ENCODE measurements around the gene SMYD2. TPM values are rescaled to one million over a fixed set of nuclear protein-coding genes. Genes with fewer than 3 reads are reported as not detected.

The SMYD2 gene
- total and polyA plus RNA-seq, 2 experiments from 2014 or later = 3.6 to 5.9 TPM

DNA sequence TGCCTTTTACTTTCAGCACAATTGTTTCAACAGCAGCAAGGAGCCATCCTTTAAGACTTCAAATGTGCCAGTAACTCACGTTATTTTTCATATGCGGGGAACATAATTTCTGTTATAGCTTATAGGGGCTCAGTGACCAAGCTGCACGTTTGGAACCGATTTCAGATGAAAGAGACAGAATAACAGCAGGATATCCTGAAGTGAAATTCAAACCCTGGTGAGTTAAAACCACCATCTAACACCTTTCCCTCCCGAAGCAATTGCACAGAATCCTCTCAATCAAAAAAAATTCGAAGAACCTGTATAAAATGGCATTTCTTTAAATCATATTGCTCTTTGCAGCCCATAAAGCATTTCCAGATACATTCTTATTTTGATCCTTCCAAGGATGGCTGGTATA is 6.9 kb downstream of the SMYD2 start:
- TF ChIP-seq, protein P1, sequence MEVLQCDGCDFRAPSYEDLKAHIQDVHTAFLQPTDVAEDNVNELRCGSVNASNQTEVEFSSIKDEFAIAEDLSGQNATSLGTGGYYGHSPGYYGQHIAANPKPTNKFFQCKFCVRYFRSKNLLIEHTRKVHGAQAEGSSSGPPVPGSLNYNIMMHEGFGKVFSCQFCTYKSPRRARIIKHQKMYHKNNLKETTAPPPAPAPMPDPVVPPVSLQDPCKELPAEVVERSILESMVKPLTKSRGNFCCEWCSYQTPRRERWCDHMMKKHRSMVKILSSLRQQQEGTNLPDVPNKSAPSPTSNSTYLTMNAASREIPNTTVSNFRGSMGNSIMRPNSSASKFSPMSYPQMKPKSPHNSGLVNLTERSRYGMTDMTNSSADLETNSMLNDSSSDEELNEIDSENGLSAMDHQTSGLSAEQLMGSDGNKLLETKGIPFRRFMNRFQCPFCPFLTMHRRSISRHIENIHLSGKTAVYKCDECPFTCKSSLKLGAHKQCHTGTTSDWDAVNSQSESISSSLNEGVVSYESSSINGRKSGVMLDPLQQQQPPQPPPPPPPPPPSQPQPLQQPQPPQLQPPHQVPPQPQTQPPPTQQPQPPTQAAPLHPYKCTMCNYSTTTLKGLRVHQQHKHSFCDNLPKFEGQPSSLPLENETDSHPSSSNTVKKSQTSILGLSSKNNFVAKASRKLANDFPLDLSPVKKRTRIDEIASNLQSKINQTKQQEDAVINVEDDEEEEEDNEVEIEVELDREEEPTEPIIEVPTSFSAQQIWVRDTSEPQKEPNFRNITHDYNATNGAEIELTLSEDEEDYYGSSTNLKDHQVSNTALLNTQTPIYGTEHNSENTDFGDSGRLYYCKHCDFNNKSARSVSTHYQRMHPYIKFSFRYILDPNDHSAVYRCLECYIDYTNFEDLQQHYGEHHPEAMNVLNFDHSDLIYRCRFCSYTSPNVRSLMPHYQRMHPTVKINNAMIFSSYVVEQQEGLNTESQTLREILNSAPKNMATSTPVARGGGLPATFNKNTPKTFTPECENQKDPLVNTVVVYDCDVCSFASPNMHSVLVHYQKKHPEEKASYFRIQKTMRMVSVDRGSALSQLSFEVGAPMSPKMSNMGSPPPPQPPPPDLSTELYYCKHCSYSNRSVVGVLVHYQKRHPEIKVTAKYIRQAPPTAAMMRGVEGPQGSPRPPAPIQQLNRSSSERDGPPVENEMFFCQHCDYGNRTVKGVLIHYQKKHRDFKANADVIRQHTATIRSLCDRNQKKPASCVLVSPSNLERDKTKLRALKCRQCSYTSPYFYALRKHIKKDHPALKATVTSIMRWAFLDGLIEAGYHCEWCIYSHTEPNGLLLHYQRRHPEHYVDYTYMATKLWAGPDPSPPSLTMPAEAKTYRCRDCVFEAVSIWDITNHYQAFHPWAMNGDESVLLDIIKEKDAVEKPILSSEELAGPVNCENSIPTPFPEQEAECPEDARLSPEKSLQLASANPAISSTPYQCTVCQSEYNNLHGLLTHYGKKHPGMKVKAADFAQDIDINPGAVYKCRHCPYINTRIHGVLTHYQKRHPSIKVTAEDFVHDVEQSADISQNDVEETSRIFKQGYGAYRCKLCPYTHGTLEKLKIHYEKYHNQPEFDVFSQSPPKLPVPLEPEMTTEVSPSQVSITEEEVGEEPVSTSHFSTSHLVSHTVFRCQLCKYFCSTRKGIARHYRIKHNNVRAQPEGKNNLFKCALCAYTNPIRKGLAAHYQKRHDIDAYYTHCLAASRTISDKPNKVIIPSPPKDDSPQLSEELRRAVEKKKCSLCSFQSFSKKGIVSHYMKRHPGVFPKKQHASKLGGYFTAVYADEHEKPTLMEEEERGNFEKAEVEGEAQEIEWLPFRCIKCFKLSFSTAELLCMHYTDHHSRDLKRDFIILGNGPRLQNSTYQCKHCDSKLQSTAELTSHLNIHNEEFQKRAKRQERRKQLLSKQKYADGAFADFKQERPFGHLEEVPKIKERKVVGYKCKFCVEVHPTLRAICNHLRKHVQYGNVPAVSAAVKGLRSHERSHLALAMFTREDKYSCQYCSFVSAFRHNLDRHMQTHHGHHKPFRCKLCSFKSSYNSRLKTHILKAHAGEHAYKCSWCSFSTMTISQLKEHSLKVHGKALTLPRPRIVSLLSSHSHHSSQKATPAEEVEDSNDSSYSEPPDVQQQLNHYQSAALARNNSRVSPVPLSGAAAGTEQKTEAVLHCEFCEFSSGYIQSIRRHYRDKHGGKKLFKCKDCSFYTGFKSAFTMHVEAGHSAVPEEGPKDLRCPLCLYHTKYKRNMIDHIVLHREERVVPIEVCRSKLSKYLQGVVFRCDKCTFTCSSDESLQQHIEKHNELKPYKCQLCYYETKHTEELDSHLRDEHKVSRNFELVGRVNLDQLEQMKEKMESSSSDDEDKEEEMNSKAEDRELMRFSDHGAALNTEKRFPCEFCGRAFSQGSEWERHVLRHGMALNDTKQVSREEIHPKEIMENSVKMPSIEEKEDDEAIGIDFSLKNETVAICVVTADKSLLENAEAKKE (CRISPR knock-in tag; IDR thresholded peaks at IDR 0.05) = no peak
- TF ChIP-seq JUNB (IDR thresholded peaks at IDR 0.05; ENCODE audit: unreplicated experiment) (no peak), POLR2AphosphoS5 (IDR thresholded peaks at IDR 0.05; ENCODE audit: low read depth) (no peak), EZH2 (IDR thresholded peaks at IDR 0.05; ENCODE audit: low read depth, unreplicated experiment) (no peak), ZNF331 (CRISPR knock-in tag; IDR thresholded peaks at IDR 0.05; ENCODE audit: low read depth) (no peak), STAT1 (IDR thresholded peaks at IDR 0.05; ENCODE audit: unreplicated experiment) (no peak), EZH2phosphoT487 (IDR thresholded peaks at IDR 0.05; ENCODE audit: unreplicated experiment) (no peak), NANOG (IDR thresholded peaks at IDR 0.05; ENCODE audit: borderline replicate concordance) (no peak)
- TF ChIP-seq, protein P2, sequence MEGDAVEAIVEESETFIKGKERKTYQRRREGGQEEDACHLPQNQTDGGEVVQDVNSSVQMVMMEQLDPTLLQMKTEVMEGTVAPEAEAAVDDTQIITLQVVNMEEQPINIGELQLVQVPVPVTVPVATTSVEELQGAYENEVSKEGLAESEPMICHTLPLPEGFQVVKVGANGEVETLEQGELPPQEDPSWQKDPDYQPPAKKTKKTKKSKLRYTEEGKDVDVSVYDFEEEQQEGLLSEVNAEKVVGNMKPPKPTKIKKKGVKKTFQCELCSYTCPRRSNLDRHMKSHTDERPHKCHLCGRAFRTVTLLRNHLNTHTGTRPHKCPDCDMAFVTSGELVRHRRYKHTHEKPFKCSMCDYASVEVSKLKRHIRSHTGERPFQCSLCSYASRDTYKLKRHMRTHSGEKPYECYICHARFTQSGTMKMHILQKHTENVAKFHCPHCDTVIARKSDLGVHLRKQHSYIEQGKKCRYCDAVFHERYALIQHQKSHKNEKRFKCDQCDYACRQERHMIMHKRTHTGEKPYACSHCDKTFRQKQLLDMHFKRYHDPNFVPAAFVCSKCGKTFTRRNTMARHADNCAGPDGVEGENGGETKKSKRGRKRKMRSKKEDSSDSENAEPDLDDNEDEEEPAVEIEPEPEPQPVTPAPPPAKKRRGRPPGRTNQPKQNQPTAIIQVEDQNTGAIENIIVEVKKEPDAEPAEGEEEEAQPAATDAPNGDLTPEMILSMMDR (conservative IDR thresholded peaks at IDR 0.05; ENCODE audit: low read depth in 2 of 2) = no peak
- TF ChIP-seq, protein P3, sequence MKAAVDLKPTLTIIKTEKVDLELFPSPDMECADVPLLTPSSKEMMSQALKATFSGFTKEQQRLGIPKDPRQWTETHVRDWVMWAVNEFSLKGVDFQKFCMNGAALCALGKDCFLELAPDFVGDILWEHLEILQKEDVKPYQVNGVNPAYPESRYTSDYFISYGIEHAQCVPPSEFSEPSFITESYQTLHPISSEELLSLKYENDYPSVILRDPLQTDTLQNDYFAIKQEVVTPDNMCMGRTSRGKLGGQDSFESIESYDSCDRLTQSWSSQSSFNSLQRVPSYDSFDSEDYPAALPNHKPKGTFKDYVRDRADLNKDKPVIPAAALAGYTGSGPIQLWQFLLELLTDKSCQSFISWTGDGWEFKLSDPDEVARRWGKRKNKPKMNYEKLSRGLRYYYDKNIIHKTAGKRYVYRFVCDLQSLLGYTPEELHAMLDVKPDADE (IDR thresholded peaks at IDR 0.05) = no peak
- no peak overlapping the region for H3K27ac Mint-ChIP-seq
- DNase-seq (ENCODE audit: low spot score) (no peak), ATAC-seq (no peak)
- H3K9me3 Mint-ChIP-seq = no peaks in the 10 kb centered on the region
- H3K4me3 ChIP-seq = no peak overlapping the region
- H2AFZ ChIP-seq = no peak overlapping the region
- no peaks in the 10 kb centered on the region for H3K79me2 ChIP-seq (replicated peaks; ENCODE audit: insufficient read depth)
- no peak overlapping the region for H3K4me3 Mint-ChIP-seq
- no peak overlapping the region for H3K4me2 ChIP-seq
- peaks cover 53% of the 10 kb centered on the region for H3K27me3 Mint-ChIP-seq (ENCODE audit: insufficient read depth, low read depth, poor library complexity)
- H3K36me3 Mint-ChIP-seq (ENCODE audit: low read depth) = no peaks in the 10 kb centered on the region
- H3K27me3 ChIP-seq (ENCODE audit: insufficient read depth) = peaks cover 97% of the 10 kb centered on the region
- H3K4me1 Mint-ChIP-seq = peaks cover 51% of the 10 kb centered on the region
- H3K36me3 ChIP-seq (ENCODE audit: insufficient read depth) = no peaks in the 10 kb centered on the region
- H3K27ac ChIP-seq (ENCODE audit: low read depth) = no peak overlapping the region
- peaks cover 4% of the 10 kb centered on the region for H4K20me1 ChIP-seq (replicated peaks; ENCODE audit: insufficient read depth)
- H3K9me2 ChIP-seq (ENCODE audit: insufficient read depth) = no peaks in the 10 kb centered on the region
- peaks cover 31% of the 10 kb centered on the region for H3K4me1 ChIP-seq (ENCODE audit: insufficient read depth)
- H3F3A ChIP-seq (replicated peaks; ENCODE audit: low read depth) = peaks cover 8% of the 10 kb centered on the region; the same call in 1 of the 2 replicates

Data from GM23338 (cell line).